Measurements from ENCODE around the gene KCNAB3. TPM values are rescaled to one million over a fixed set of nuclear protein-coding genes. Genes with fewer than 3 reads are reported as not detected.

Gene KCNAB3
- total RNA-seq, 2 donors from 2014 or later = 1.1 to 2.6 TPM

- peak overlapping the region; percentile 97 for H3K27ac ChIP-seq
- H3K27me3 ChIP-seq = no peaks in the 10 kb centered on the region
- peak overlapping the region; percentile 68 to 81 for H3K9ac ChIP-seq (ENCODE audit: low read depth in 2 of 2, low read length in 2 of 2)
- no peaks in the 10 kb centered on the region for H3K36me3 ChIP-seq
- no peaks in the 10 kb centered on the region for H3K9me3 ChIP-seq
- intact Hi-C loops (cut with DNase I) = no loop called here
- TF ChIP-seq, protein P1, sequence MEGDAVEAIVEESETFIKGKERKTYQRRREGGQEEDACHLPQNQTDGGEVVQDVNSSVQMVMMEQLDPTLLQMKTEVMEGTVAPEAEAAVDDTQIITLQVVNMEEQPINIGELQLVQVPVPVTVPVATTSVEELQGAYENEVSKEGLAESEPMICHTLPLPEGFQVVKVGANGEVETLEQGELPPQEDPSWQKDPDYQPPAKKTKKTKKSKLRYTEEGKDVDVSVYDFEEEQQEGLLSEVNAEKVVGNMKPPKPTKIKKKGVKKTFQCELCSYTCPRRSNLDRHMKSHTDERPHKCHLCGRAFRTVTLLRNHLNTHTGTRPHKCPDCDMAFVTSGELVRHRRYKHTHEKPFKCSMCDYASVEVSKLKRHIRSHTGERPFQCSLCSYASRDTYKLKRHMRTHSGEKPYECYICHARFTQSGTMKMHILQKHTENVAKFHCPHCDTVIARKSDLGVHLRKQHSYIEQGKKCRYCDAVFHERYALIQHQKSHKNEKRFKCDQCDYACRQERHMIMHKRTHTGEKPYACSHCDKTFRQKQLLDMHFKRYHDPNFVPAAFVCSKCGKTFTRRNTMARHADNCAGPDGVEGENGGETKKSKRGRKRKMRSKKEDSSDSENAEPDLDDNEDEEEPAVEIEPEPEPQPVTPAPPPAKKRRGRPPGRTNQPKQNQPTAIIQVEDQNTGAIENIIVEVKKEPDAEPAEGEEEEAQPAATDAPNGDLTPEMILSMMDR (IDR thresholded peaks at IDR 0.05) = no peak
- DNase-seq = no peak
- peaks cover 9% of the 10 kb centered on the region for H3K4me1 ChIP-seq
- peak overlapping the region; percentile 67 for H3K4me3 ChIP-seq
These were observed 13.3 kb downstream of the KCNAB3 start for GRCh38 chr17:7916385-7916682.

GRCh38 chr17:7915611-7916384 is 13.9 kb downstream of the KCNAB3 start, which contains the start of gene RNF227:
RNF227 (minus strand) TSS chr17:7916289; CDS start chr17:7916195, 94 bp downstream.
- peaks cover 9% of the 10 kb centered on the region for H3K4me1 ChIP-seq
- H3K27ac ChIP-seq = peak within 1 kb of the TSS; percentile 97
- peak; percentile 96 for DNase-seq
- peak within 1 kb of the TSS; percentile 81 to 91 for H3K9ac ChIP-seq (ENCODE audit: low read depth in 2 of 2, low read length in 2 of 2)
- H3K9me3 ChIP-seq = no peaks in the 10 kb centered on the region
- H3K4me3 ChIP-seq = peak within 1 kb of the TSS; percentile 67
- intact Hi-C loops (cut with DNase I) = no loop called here
- TF ChIP-seq, protein P1 (IDR thresholded peaks at IDR 0.05) = no peak
- H3K27me3 ChIP-seq = no peaks in the 10 kb centered on the region
- no peaks in the 10 kb centered on the region for H3K36me3 ChIP-seq

DNA sequence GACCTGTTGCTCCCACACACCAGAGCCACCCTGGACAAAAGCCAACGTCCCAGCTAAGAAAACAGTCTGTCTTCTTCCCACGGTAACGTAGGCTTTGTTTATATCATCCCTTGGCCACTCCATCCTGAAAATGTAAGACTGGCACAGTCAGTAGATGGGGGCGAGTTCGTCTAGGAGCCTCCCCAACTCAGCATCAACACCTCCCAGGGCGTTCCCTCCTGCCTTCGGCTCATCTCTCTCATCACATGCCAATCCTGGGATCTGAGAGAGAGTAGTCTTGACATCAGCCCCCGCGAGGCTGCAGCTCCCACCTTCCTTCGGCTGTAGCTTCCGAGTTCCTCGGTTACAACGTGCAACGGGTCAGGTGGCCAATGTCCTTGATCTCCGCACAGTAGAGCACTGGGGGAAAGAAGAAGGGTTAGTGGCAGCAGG is 14.5 kb downstream of the KCNAB3 start:
- DNase-seq = no peak
- H3K27ac ChIP-seq = peak overlapping the region; percentile 97
- H3K9ac ChIP-seq (ENCODE audit: low read depth in 2 of 2, low read length in 2 of 2) = peak overlapping the region; percentile 81 to 91

GRCh38 chr17:7912927-7913524 is 16.6 kb downstream of the KCNAB3 start:
- intact Hi-C loops (cut with DNase I) = loop anchor here (2.0 to 5.0 kb wide), 2 partner anchors 78 to 129 kb away; no protein-coding TSS in a partner anchor
- Histone ChIP-seq H3K36me3 (no peaks in the 10 kb centered on the region), H3K9me3 (no peaks in the 10 kb centered on the region), H3K9ac (ENCODE audit: low read depth in 2 of 2, low read length in 2 of 2) (no peak overlapping the region), H3K4me3 (no peak overlapping the region), H3K27me3 (no peaks in the 10 kb centered on the region), H3K27ac (no peak overlapping the region), H3K4me1 (peaks cover 9% of the 10 kb centered on the region)
- TF ChIP-seq, protein P1 (IDR thresholded peaks at IDR 0.05) = peak; percentile 60
- DNase-seq = peak; percentile 49

More for the DNA sequence above, 14.5 kb downstream of the KCNAB3 start:
- Histone ChIP-seq H3K27me3 (no peaks in the 10 kb centered on the region), H3K4me1 (peaks cover 9% of the 10 kb centered on the region), H3K9me3 (no peaks in the 10 kb centered on the region), H3K4me3 (peak overlapping the region; percentile 67), H3K36me3 (no peaks in the 10 kb centered on the region)
- intact Hi-C loops (cut with DNase I) = no loop called here
- TF ChIP-seq, protein P1 (IDR thresholded peaks at IDR 0.05) = no peak

DNA sequence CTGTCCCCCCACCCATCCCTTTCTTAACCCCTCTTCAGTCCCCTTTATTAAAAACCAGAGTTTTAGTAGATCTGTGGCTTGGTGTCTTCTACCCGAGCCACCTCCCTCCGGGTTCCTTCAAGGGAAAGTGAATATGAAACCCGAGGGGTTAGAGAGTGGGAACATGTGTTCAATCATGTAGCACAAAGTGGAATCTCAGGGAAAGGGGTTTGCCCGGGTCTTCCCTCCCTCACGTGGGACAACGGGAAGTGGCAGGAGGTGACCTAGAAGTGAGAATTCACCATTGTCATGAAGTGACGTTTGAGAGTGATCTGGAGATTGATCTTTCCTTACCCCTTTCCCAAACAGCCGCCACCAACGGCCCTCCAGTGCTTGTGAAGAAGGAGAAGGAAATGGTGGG is 18.5 kb downstream of the KCNAB3 start:
- Histone ChIP-seq H3K4me1 (peaks cover 9% of the 10 kb centered on the region), H3K36me3 (peaks cover 8% of the 10 kb centered on the region), H3K9me3 (no peaks in the 10 kb centered on the region), H3K27me3 (no peaks in the 10 kb centered on the region), H3K27ac (no peak overlapping the region), H3K9ac (ENCODE audit: low read depth in 2 of 2, low read length in 2 of 2) (no peak overlapping the region), H3K4me3 (no peak overlapping the region)
- intact Hi-C loops (cut with DNase I) = loop anchor here (5.0 kb wide), 1 partner anchor 131 kb away; no protein-coding TSS in a partner anchor
- DNase-seq = no peak
- TF ChIP-seq, protein P1 (IDR thresholded peaks at IDR 0.05) = no peak
